ENCODE results near the gene MAN2A2.

Gene MAN2A2

GRCh38 chr15:90886291-90886614 lies 16.8 kb upstream of the MAN2A2 start:
- no peak overlapping the region for H3K27ac ChIP-seq
- TF ChIP-seq CTCF (conservative IDR thresholded peaks at IDR 0.05) = peak; percentile 52

- no peak overlapping the region for H3K27ac ChIP-seq
- no peak for TF ChIP-seq CTCF (conservative IDR thresholded peaks at IDR 0.05)
Measured at GRCh38 chr15:90887037-90887481, 16.0 kb upstream of the MAN2A2 start.

GRCh38 chr15:90889313-90889730 lies 13.8 kb upstream of the MAN2A2 start:
- no peak overlapping the region for H3K27ac ChIP-seq
- no peak for TF ChIP-seq CTCF (conservative IDR thresholded peaks at IDR 0.05)

- TF ChIP-seq CTCF (conservative IDR thresholded peaks at IDR 0.05) = no peak
- H3K27ac ChIP-seq = no peak overlapping the region
Measured at GRCh38 chr15:90889736-90890456, 13.2 kb upstream of the MAN2A2 start.

GRCh38 chr15:90890839-90891238 lies 12.3 kb upstream of the MAN2A2 start:
- no peak for TF ChIP-seq CTCF (conservative IDR thresholded peaks at IDR 0.05)
- H3K27ac ChIP-seq = no peak overlapping the region

GRCh38 chr15:90891346-90891949 lies 11.7 kb upstream of the MAN2A2 start:
- H3K27ac ChIP-seq = no peak overlapping the region
- no peak for TF ChIP-seq CTCF (conservative IDR thresholded peaks at IDR 0.05)

- no peak for TF ChIP-seq CTCF (conservative IDR thresholded peaks at IDR 0.05)
- H3K27ac ChIP-seq = no peak overlapping the region
Measured at GRCh38 chr15:90892023-90892422, 11.1 kb upstream of the MAN2A2 start.

All from VCaP (cell line).